Smooth muscle cell (in vitro differentiated cells): ENCODE measurements around the gene EEPD1. TPM values are rescaled to one million over a fixed set of nuclear protein-coding genes. Genes with fewer than 3 reads are reported as not detected.

Experiments used
- DNase-seq: peaks from one replicate; lab custom pipeline; 2025; ENCODE audit not compliant: unreplicated experiment; lab: John Stamatoyannopoulos, UW
- H2AFZ ChIP-seq: fragments of 200-600 bp; sonication (generic); 2 replicates; pipeline ENCODE4 v1.6.0; 2016; ENCODE audit warnings: antibody characterized with exemption, low read depth, mild to moderate bottlenecking
- H3F3A ChIP-seq: fragments of 200-600 bp; sonication (generic); 2 replicates; pipeline ENCODE4 v1.6.0; 2017; ENCODE audit warnings: antibody characterized with exemption, low read depth
- H3K27ac ChIP-seq: fragments of 200-600 bp; sonication (generic); 2 replicates; pipeline ENCODE4 v1.5.1; 2016; ENCODE audit warnings: low read depth, mild to moderate bottlenecking
- H3K27me3 ChIP-seq: fragments of 200-600 bp; sonication (generic); 2 replicates; pipeline ENCODE4 v1.6.1; 2016; ENCODE audit warnings: low read depth, mild to moderate bottlenecking
- H3K36me3 ChIP-seq: fragments of 200-600 bp; sonication (generic); 2 replicates; pipeline ENCODE4 v1.5.1; 2016; ENCODE audit warnings: low read depth
- H3K4me1 ChIP-seq: fragments of 200-600 bp; sonication (generic); 2 replicates; pipeline ENCODE4 v1.5.1; 2016; ENCODE audit warnings: low read depth
- H3K4me2 ChIP-seq: fragments of 200-600 bp; sonication (generic); 2 replicates; pipeline ENCODE4 v1.6.0; 2016; ENCODE audit warnings: mild to moderate bottlenecking
- H3K4me3 ChIP-seq: fragments of 200-600 bp; sonication (generic); 2 replicates; pipeline ENCODE4 v1.5.1; 2016; ENCODE audit warnings: mild to moderate bottlenecking
- H3K79me2 ChIP-seq: fragments of 200-600 bp; sonication (generic); 2 replicates; pipeline ENCODE4 v1.6.0; 2016; ENCODE audit warnings: low read depth, mild to moderate bottlenecking
- H3K9ac ChIP-seq: fragments of 200-600 bp; sonication (generic); 2 replicates; pipeline ENCODE4 v1.6.0; 2016; ENCODE audit warnings: low read depth
- H3K9me3 ChIP-seq: fragments of 200-600 bp; sonication (generic); replicated peaks from 2 replicates; pipeline ENCODE4 v1.5.1; 2016; ENCODE audit warnings: low read depth
- H4K20me1 ChIP-seq: fragments of 200-600 bp; sonication (generic); 2 replicates; pipeline ENCODE4 v1.6.0; 2016; ENCODE audit warnings: low read depth
- WGBS: methylation state at CpG from one replicate; pipeline ENCODE4 v1.1.7; 2016; ENCODE audit warnings: low lambda C conversion rate; 5-methylcytosine and 5-hydroxymethylcytosine counted together
- polyA plus RNA-seq: library from polyadenylated mRNA; unstranded; fragments of >200 nt; fragmentation: Nextera tagmentation; extraction: Ambion mirVana; gene quantifications from 2 replicates; pipeline ENCODE4 v1.2.1, GENCODE V29; 2016
- total RNA-seq: library from RNA; depleted of rRNA; stranded (reverse); fragments of >200 nt; gene quantifications from 2 replicates; pipeline ENCODE4 v1.2.3, GENCODE V29; 2014
- TF ChIP-seq, protein P1 (sequence below): fragments of 200-600 bp; sonication (generic); IDR thresholded peaks from 2 replicates; pipeline ENCODE4 v1.5.1; 2017; ENCODE audit warnings: borderline replicate concordance, mild to moderate bottlenecking, antibody characterized with exemption; ENCODE audit not compliant: insufficient read depth, poor library complexity, severe bottlenecking

The EEPD1 gene
- total and polyA plus RNA-seq, 2 experiments from 2014 or later, result 1.5 TPM

DNA sequence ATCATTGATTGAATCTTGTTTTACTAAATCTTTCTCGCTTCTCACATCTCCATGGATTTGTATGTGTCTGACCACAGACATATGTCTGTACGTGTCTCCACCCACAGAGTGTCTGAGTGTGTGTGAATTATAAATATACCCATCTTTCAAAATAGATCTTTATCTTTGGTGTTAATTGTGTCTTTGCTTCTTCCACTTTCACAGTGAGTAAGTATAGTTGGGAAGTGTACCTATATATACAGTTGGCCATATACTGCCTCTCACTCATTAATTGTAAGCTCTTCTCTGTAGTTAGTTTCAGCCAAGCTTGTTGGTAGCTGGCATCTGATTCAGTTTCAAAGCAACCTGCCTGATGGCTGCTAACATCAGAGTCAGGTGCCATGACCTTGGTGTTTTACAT is 18.4 kb downstream of the EEPD1 start:
- H3K4me3 ChIP-seq, result no peak overlapping the region
- H3F3A ChIP-seq, result no peaks in the 10 kb centered on the region
- H3K4me2 ChIP-seq, result no peak overlapping the region
- H4K20me1 ChIP-seq, result no peaks in the 10 kb centered on the region
- no peaks in the 10 kb centered on the region for H3K27me3 ChIP-seq
- no peaks in the 10 kb centered on the region for H3K79me2 ChIP-seq
- H3K36me3 ChIP-seq, result no peaks in the 10 kb centered on the region
- TF ChIP-seq, protein P1, sequence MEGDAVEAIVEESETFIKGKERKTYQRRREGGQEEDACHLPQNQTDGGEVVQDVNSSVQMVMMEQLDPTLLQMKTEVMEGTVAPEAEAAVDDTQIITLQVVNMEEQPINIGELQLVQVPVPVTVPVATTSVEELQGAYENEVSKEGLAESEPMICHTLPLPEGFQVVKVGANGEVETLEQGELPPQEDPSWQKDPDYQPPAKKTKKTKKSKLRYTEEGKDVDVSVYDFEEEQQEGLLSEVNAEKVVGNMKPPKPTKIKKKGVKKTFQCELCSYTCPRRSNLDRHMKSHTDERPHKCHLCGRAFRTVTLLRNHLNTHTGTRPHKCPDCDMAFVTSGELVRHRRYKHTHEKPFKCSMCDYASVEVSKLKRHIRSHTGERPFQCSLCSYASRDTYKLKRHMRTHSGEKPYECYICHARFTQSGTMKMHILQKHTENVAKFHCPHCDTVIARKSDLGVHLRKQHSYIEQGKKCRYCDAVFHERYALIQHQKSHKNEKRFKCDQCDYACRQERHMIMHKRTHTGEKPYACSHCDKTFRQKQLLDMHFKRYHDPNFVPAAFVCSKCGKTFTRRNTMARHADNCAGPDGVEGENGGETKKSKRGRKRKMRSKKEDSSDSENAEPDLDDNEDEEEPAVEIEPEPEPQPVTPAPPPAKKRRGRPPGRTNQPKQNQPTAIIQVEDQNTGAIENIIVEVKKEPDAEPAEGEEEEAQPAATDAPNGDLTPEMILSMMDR, result no peak
- H3K4me1 ChIP-seq, result no peaks in the 10 kb centered on the region
- no peak overlapping the region for H2AFZ ChIP-seq
- no peak for DNase-seq
- 44% methylated on average over 2 of the region's 2 CpGs for WGBS
- H3K9me3 ChIP-seq, result no peaks in the 10 kb centered on the region
- H3K9ac ChIP-seq, result no peak overlapping the region
- no peak overlapping the region for H3K27ac ChIP-seq

DNA sequence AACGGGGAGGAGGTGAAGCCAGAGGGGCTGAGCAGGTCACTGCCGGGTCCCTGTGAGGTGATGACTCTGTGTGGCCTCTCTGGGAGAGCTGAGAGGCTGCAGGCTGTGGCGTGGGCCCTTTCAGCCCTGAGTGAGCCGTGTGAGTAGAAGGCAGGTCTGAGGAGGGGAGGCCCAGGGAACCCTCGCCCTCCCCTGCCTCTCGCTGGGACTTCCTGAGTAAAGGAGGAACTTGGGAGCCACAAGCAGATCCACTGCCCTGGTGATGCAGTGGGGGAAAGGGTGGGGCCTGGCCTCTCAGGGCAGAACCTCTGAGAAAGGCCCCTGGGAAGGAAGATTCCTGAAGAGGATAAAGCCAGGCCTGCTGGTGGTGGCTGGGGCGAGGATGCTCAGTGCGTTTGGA is 22.8 kb downstream of the EEPD1 start:
- 90% methylated on average over 8 of the region's 8 CpGs for WGBS
- H3F3A ChIP-seq, result no peaks in the 10 kb centered on the region
- no peak overlapping the region for H3K4me3 ChIP-seq
- H3K79me2 ChIP-seq, result no peaks in the 10 kb centered on the region
- TF ChIP-seq, protein P1, result no peak
- no peak overlapping the region for H3K27ac ChIP-seq
- H3K9ac ChIP-seq, result no peak overlapping the region
- no peak for DNase-seq
- no peaks in the 10 kb centered on the region for H3K9me3 ChIP-seq
- no peaks in the 10 kb centered on the region for H3K4me1 ChIP-seq
- H2AFZ ChIP-seq, result no peak overlapping the region
- H4K20me1 ChIP-seq, result no peaks in the 10 kb centered on the region
- H3K27me3 ChIP-seq, result no peaks in the 10 kb centered on the region
- no peaks in the 10 kb centered on the region for H3K36me3 ChIP-seq
- H3K4me2 ChIP-seq, result no peak overlapping the region

DNA sequence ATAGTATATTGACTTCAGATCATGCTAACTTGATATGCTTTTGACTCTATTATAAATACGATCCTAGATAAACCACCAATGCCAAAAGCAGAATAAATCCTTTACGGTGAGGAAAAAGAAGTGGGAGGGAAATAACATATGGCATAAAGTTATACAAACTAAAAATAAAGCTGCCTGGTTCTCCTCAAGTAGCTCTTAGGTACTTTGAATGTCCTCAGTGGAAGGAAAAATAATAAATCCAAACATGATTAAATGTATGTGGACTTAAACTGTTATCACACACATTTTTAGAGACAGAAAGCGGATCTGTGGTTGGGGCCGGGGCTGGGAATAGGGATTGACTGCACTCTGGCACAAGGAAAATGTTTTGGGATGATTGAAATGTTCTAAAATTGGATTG is 23.6 kb downstream of the EEPD1 start:
- Histone ChIP-seq H3K4me2 (no peak overlapping the region), H3K79me2 (no peaks in the 10 kb centered on the region), H3K4me1 (no peaks in the 10 kb centered on the region), H3K9ac (no peak overlapping the region), H3K36me3 (no peaks in the 10 kb centered on the region), H3K27ac (no peak overlapping the region), H3K27me3 (no peaks in the 10 kb centered on the region), H3K4me3 (no peak overlapping the region), H3K9me3 (no peaks in the 10 kb centered on the region), H2AFZ (no peak overlapping the region), H3F3A (no peaks in the 10 kb centered on the region), H4K20me1 (no peaks in the 10 kb centered on the region)
- TF ChIP-seq, protein P1, result no peak
- DNase-seq, result no peak
- WGBS, result 63% methylated on average over 4 of the region's 4 CpGs

DNA sequence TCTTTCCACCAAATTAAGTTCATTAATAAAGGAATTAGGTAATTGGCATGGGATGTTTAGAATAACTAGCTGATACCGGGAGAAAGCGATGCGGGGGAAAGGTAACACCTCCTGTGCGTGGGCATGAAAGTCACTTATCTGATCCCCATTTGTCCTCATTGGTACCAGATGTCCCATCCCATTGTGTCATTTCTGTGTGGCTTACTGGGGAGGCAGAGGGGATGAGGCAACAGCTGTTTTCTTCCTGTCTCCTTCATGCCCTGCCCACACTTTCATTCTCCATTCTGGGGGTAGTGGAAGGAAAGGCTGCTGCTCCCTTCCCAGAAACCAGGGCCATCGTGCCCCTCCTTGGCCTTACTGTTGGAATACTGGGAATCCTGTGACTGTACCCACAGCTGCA is 27.1 kb downstream of the EEPD1 start:
- Histone ChIP-seq H3K79me2 (no peaks in the 10 kb centered on the region), H2AFZ (no peak overlapping the region), H3K27me3 (no peaks in the 10 kb centered on the region), H3K4me1 (no peaks in the 10 kb centered on the region), H3F3A (no peaks in the 10 kb centered on the region), H4K20me1 (no peaks in the 10 kb centered on the region), H3K4me2 (no peak overlapping the region), H3K9ac (no peak overlapping the region), H3K9me3 (no peaks in the 10 kb centered on the region), H3K4me3 (no peak overlapping the region), H3K27ac (no peak overlapping the region), H3K36me3 (no peaks in the 10 kb centered on the region)
- TF ChIP-seq, protein P1, result no peak
- DNase-seq, result no peak
- 93% methylated on average over 5 of the region's 5 CpGs for WGBS
